IPS-15b (cell line): ENCODE data around the gene LACRT.

Source experiments
- H3K27me3 ChIP-seq: one replicate; pipeline ENCODE4 v1.6.1; 2013; ENCODE audit warnings: low read length; ENCODE audit not compliant: control insufficient read depth, insufficient read depth
- H3K36me3 ChIP-seq: one replicate; pipeline ENCODE4 v1.6.1; 2013; ENCODE audit warnings: low read length; ENCODE audit not compliant: control insufficient read depth, insufficient read depth
- H3K4me1 ChIP-seq: one replicate; pipeline ENCODE4 v1.6.1; 2013; ENCODE audit warnings: mild to moderate bottlenecking, low read length; ENCODE audit not compliant: control insufficient read depth, insufficient read depth
- H3K4me3 ChIP-seq: one replicate; pipeline ENCODE4 v1.5.1; 2013; ENCODE audit warnings: low read depth, low read length
- H3K9ac ChIP-seq: one replicate; pipeline ENCODE4 v1.6.1; 2013; ENCODE audit warnings: low read depth, mild to moderate bottlenecking, low read length
- H3K9me3 ChIP-seq: one replicate; pipeline ENCODE4 v1.6.1; 2013; ENCODE audit warnings: mild to moderate bottlenecking, low read length; ENCODE audit not compliant: control insufficient read depth, insufficient read depth

Gene LACRT

GRCh38 chr12:54611715-54612149 lies 23.0 kb downstream of the LACRT start:
- no peak overlapping the region for H3K9ac ChIP-seq
- no peak overlapping the region for H3K4me3 ChIP-seq
- no peaks in the 10 kb centered on the region for H3K4me1 ChIP-seq
- H3K9me3 ChIP-seq, result no peaks in the 10 kb centered on the region
- H3K36me3 ChIP-seq, result peaks cover 2% of the 10 kb centered on the region
- H3K27me3 ChIP-seq, result peaks cover 2% of the 10 kb centered on the region

GRCh38 chr12:54608769-54609168 lies 25.9 kb downstream of the LACRT start:
- Histone ChIP-seq H3K27me3 (peaks cover 2% of the 10 kb centered on the region), H3K9ac (no peak overlapping the region), H3K9me3 (no peaks in the 10 kb centered on the region), H3K4me3 (no peak overlapping the region), H3K4me1 (no peaks in the 10 kb centered on the region), H3K36me3 (peaks cover 2% of the 10 kb centered on the region)

- H3K27me3 ChIP-seq, result peaks cover 2% of the 10 kb centered on the region
Measured at GRCh38 chr12:54608156-54608555, 26.5 kb downstream of the LACRT start.

GRCh38 chr12:54606556-54606955 lies 28.1 kb downstream of the LACRT start:
- no peak overlapping the region for H3K4me3 ChIP-seq
- no peaks in the 10 kb centered on the region for H3K4me1 ChIP-seq
- peaks cover 2% of the 10 kb centered on the region for H3K27me3 ChIP-seq
- H3K9ac ChIP-seq, result no peak overlapping the region
- no peaks in the 10 kb centered on the region for H3K9me3 ChIP-seq
- peaks cover 2% of the 10 kb centered on the region for H3K36me3 ChIP-seq

More at GRCh38 chr12:54608156-54608555, 26.5 kb downstream of the LACRT start:
- Histone ChIP-seq H3K4me3 (no peak overlapping the region), H3K36me3 (peaks cover 2% of the 10 kb centered on the region), H3K9me3 (no peaks in the 10 kb centered on the region), H3K4me1 (no peaks in the 10 kb centered on the region), H3K9ac (no peak overlapping the region)

GRCh38 chr12:54605138-54605970 lies 29.3 kb downstream of the LACRT start:
- Histone ChIP-seq H3K9me3 (no peaks in the 10 kb centered on the region), H3K27me3 (peaks cover 2% of the 10 kb centered on the region), H3K4me3 (no peak overlapping the region), H3K4me1 (no peaks in the 10 kb centered on the region), H3K36me3 (no peaks in the 10 kb centered on the region), H3K9ac (no peak overlapping the region)

GRCh38 chr12:54604436-54604835 lies 30.3 kb downstream of the LACRT start:
- no peak overlapping the region for H3K9ac ChIP-seq
- no peaks in the 10 kb centered on the region for H3K4me1 ChIP-seq
- peaks cover 2% of the 10 kb centered on the region for H3K27me3 ChIP-seq
- no peaks in the 10 kb centered on the region for H3K9me3 ChIP-seq
- no peaks in the 10 kb centered on the region for H3K36me3 ChIP-seq
- no peak overlapping the region for H3K4me3 ChIP-seq

GRCh38 chr12:54603872-54604271 lies 30.8 kb downstream of the LACRT start:
- Histone ChIP-seq H3K4me3 (no peak overlapping the region), H3K36me3 (no peaks in the 10 kb centered on the region), H3K4me1 (no peaks in the 10 kb centered on the region), H3K27me3 (peaks cover 2% of the 10 kb centered on the region), H3K9me3 (no peaks in the 10 kb centered on the region), H3K9ac (no peak overlapping the region)

GRCh38 chr12:54603173-54603814 lies 31.4 kb downstream of the LACRT start:
- Histone ChIP-seq H3K9me3 (no peaks in the 10 kb centered on the region), H3K9ac (no peak overlapping the region), H3K36me3 (no peaks in the 10 kb centered on the region), H3K4me1 (no peaks in the 10 kb centered on the region), H3K27me3 (peaks cover 2% of the 10 kb centered on the region), H3K4me3 (no peak overlapping the region)

GRCh38 chr12:54602661-54603060 lies 32.0 kb downstream of the LACRT start:
- Histone ChIP-seq H3K4me1 (no peaks in the 10 kb centered on the region), H3K27me3 (no peaks in the 10 kb centered on the region), H3K9me3 (no peaks in the 10 kb centered on the region), H3K9ac (no peak overlapping the region), H3K4me3 (no peak overlapping the region), H3K36me3 (no peaks in the 10 kb centered on the region)

GRCh38 chr12:54601841-54602240 lies 32.9 kb downstream of the LACRT start:
- Histone ChIP-seq H3K9ac (no peak overlapping the region), H3K4me1 (no peaks in the 10 kb centered on the region), H3K27me3 (no peaks in the 10 kb centered on the region), H3K36me3 (no peaks in the 10 kb centered on the region), H3K9me3 (no peaks in the 10 kb centered on the region), H3K4me3 (no peak overlapping the region)

GRCh38 chr12:54598970-54599369 lies 35.7 kb downstream of the LACRT start:
- Histone ChIP-seq H3K9me3 (no peaks in the 10 kb centered on the region), H3K9ac (no peak overlapping the region), H3K4me1 (peaks cover 3% of the 10 kb centered on the region), H3K27me3 (peaks cover 13% of the 10 kb centered on the region), H3K4me3 (no peak overlapping the region), H3K36me3 (no peaks in the 10 kb centered on the region)

- no peaks in the 10 kb centered on the region for H3K9me3 ChIP-seq
Measured at GRCh38 chr12:54596526-54596946, 38.2 kb downstream of the LACRT start.

More at GRCh38 chr12:54596526-54596946, 38.2 kb downstream of the LACRT start:
- Histone ChIP-seq H3K36me3 (no peaks in the 10 kb centered on the region), H3K27me3 (peaks cover 35% of the 10 kb centered on the region), H3K9ac (no peak overlapping the region), H3K4me3 (no peak overlapping the region), H3K4me1 (peaks cover 3% of the 10 kb centered on the region)
